G401 (cell line): Measurements from ENCODE around the gene MTX1. TPM values are rescaled to one million over a fixed set of nuclear protein-coding genes. Genes with fewer than 3 reads are reported as not detected.
A peak's percentile ranks its signal among the peaks of the same experiment; 100 is the strongest.
"Not testable (repeated sequence)": the region's sequence is repeated elsewhere in the genome, so short reads cannot be mapped to it uniquely, and the experiment has no call there.

Experiments used
- DNase-seq: peaks from one replicate; pipeline ENCODE4 v3.0.0-alpha.2; 2015; ENCODE audit warnings: low spot score
- in situ Hi-C: cut with HindIII; loops from 2 replicates; pipeline ENCODE4 v1.10.0; 2016; ENCODE audit warnings: low sequenced_read_pairs, mixed read lengths
- total RNA-seq: library from RNA; depleted of rRNA; stranded (reverse); fragments of >200 nt; shearing (Covaris generic); gene quantifications from 2 replicates; pipeline ENCODE4 v1.2.3, GENCODE V29; 2014; rRNA removed

MTX1 gene, protein sequence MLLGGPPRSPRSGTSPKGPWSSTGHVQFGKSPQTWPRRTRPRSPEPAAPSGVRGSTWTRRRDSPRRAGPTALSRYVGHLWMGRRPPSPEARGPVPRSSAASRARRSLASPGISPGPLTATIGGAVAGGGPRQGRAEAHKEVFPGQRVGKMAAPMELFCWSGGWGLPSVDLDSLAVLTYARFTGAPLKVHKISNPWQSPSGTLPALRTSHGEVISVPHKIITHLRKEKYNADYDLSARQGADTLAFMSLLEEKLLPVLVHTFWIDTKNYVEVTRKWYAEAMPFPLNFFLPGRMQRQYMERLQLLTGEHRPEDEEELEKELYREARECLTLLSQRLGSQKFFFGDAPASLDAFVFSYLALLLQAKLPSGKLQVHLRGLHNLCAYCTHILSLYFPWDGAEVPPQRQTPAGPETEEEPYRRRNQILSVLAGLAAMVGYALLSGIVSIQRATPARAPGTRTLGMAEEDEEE
- 125 and 126 TPM in 2 replicates for total RNA-seq

DNA sequence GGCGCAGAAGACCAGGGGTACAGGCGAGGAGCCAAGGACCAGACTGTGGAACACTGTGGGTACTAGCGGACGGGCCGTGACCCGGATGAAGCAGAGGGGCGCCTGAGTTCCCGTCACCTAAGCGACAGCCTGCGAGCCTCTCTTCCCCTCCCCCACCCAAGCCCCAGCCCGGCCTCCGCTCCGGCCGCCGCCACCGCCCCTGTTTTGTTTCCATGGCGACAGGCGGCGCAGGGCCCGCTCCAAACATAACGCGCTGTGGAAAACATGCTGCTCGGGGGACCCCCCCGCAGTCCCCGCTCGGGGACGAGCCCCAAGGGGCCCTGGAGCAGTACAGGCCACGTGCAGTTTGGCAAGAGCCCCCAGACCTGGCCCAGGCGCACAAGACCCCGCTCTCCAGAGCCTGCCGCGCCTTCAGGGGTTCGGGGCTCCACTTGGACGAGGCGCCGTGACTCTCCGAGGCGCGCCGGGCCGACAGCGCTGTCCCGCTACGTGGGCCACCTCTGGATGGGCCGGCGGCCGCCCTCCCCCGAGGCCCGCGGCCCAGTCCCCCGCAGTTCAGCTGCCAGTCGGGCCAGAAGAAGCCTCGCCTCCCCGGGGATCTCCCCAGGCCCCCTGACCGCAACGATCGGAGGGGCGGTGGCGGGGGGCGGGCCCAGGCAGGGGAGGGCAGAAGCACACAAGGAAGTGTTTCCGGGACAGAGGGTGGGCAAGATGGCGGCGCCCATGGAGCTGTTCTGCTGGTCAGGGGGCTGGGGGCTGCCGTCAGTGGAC is at the start of gene MTX1:
Gene MTX1, plus strand, starts transcription at position 155 of the 771 bp plus-strand sequence. Its CDS starts 110 bp downstream, at position 265.
- in situ Hi-C loops = no loop called here
- DNase-seq = peak; percentile 84

- in situ Hi-C loops = no loop called here
- DNase-seq = no peak
Measured at GRCh38 chr1:155158991-155159390, 49.5 kb upstream of the MTX1 start.

DNA sequence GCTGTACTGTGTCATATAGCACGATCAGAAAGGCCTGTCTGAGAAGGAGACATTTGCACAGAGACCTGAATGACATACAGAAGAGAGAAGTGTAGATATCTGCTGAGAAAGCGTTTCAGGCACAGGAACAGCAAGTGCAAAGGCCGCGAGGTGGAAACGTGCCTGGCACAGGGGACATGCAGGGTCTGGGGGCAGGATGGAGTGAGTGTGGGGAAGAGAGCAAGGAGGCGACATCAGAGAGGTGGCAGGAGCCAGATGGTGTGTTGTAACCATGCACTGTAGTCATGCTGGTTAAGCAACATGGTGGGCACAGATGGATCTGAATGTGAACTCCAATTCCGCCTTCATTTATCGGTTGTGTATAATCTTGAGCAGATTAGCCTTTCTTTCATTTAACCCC is 48.4 kb upstream of the MTX1 start:
- in situ Hi-C loops = no loop called here
- no peak for DNase-seq

DNA sequence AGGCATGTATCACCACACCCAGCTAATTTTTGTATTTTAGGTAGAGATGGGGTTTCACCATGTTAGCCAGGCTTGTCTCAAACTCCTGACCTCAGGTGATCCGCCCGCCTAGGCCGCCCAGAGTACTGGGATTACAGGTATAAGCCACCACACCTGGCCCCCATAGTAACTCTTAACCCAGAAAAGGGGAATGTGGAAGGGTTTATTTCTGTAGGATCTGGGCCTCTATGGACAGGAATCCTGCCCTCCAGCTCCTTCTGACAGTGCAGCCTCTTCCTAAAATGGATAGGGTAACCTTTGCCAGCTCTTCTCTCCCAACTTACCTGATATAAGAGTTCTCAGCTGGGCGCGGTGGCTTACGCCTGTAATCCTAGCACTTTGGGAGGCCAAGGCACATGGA is 45.9 kb upstream of the MTX1 start:
- in situ Hi-C loops, DNase-seq: not testable (repeated sequence)

GRCh38 chr1:155163785-155164184 is 44.7 kb upstream of the MTX1 start:
- in situ Hi-C loops, DNase-seq: not testable (repeated sequence)

DNA sequence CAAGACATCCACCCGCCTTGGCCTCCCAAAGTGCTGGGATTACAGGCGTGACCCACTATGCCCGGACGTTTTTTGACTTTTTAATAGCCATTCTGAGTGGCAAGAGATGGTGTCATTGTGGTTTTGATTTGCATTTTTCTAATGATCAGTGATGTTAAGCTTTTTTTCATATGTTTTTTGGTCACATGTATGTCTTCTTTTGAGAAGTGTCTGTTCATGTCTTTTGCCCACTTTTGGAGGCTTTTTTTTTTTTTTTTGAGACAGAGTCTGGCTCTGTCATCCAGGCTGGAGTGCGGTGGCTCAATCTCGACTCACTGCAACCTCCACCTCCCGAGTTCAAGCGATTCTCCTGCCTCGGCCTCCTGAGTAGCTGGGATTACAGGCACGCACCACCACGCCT is 43.9 kb upstream of the MTX1 start:
- in situ Hi-C loops, DNase-seq: not testable (repeated sequence)

- in situ Hi-C loops = no loop called here
- DNase-seq = no peak
Measured at GRCh38 chr1:155166051-155166470, 42.4 kb upstream of the MTX1 start.

GRCh38 chr1:155166471-155167165 is 41.9 kb upstream of the MTX1 start:
- in situ Hi-C loops = no loop called here
- DNase-seq = no peak

DNA sequence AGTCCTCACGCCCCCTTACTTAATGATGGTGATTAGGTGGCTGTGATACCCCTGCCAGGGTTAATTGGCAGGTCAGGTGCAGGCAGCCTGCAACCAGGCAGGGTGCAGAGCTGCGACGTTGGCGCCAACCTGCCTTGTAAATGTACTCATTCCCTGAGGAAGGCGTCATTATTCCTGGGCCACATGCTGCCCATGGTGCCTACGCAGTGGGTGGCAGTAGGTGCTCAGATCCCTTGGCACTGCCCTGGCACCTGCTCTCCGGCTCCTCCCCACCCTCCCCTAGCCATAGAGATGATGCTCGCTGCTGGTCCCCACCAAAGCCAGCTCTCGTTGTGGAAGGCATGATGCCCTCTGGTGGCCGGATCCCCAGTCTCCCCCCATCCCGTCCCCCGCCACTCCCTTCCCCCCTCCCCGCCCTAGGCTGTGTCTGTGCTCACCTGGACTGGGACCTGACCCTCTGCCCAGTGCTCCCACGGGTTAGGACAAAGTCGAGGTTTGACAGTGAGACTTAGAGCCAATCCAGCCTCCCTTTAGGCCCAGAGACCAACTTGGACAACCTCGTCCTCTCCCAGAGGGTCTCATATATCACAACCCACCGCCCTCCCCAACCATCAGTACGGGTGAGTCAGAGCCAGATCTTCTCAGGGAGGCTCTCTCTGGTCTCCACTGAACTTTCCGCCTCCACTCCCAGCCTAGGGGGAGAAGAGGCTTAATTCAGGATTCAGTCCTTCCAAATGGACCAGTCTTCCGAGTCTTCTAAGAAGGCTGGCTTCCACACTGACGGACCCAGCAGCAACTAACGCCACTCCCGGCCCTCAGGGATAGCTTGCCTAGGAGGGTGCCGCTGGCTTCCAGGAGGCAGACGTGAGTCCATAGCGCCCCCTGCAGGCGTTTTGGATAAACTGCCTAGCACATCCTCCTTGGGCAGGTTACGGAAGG is 41.1 kb upstream of the MTX1 start:
- in situ Hi-C loops = no loop called here

GRCh38 chr1:155168105-155168445 is 40.4 kb upstream of the MTX1 start:
- in situ Hi-C loops, DNase-seq: not testable (repeated sequence)

More for the DNA sequence above, 41.1 kb upstream of the MTX1 start:
- DNase-seq = peak; percentile 92

GRCh38 chr1:155168456-155169210 is 39.9 kb upstream of the MTX1 start:
- in situ Hi-C loops = no loop called here
- DNase-seq = no peak

DNA sequence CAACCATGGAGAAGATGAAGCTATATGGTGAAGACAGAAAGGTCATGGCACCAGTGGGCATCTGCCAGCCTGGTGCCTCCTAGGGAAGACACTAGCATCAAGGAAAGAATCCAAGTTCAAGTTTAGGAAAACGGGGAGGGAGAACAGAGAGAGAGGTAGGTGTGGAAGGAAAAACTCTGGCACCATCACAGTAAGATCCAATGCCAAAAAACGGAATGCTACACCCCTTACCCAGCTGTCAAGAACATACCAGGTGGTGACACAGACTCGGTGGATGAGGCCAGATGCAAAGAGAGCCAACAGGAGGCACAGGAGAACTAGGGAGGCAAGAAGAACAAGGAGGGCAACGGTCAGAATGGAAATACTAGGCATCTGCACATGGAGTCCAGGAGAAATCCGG is 39.0 kb upstream of the MTX1 start:
- DNase-seq = no peak
- in situ Hi-C loops = no loop called here

- in situ Hi-C loops = no loop called here
Measured at GRCh38 chr1:155170101-155170785, 38.3 kb upstream of the MTX1 start.

GRCh38 chr1:155170806-155171205 is 37.7 kb upstream of the MTX1 start:
- no peak for DNase-seq
- in situ Hi-C loops = no loop called here

More at GRCh38 chr1:155170101-155170785, 38.3 kb upstream of the MTX1 start:
- DNase-seq = no peak

- in situ Hi-C loops = no loop called here
- DNase-seq = no peak
Measured at GRCh38 chr1:155171836-155172731, 36.4 kb upstream of the MTX1 start.

GRCh38 chr1:155172732-155173477 is 35.6 kb upstream of the MTX1 start, which contains the start of gene KRTCAP2:
TSS of gene KRTCAP2 (minus strand) at chr1:155173304. CDS start at chr1:155173224, 80 bp downstream.
- in situ Hi-C loops = no loop called here
- DNase-seq = peak; percentile 96
